Osteoblast (primary cell): ENCODE results near the gene FARS2. TPM values are rescaled to one million over a fixed set of nuclear protein-coding genes. Genes with fewer than 3 reads are reported as not detected.
"Not testable (repeated sequence)": the region's sequence is repeated elsewhere in the genome, so short reads cannot be mapped to it uniquely, and the experiment has no call there.

ENCODE experiments used
- DNase-seq: peaks from one replicate; pipeline ENCODE4 v3.0.0; 2011; ENCODE audit warnings: low spot score, mixed read lengths; ENCODE audit not compliant: insufficient read length; ENCODE audit errors: missing footprints
- H2AFZ ChIP-seq: 2 replicates; pipeline ENCODE4 v1.6.0; 2011; ENCODE audit warnings: mild to moderate bottlenecking, low read length
- H3K27ac ChIP-seq: 2 replicates; pipeline ENCODE4 v1.5.1; 2011; ENCODE audit warnings: mild to moderate bottlenecking, low read depth, low read length, moderate library complexity
- H3K27me3 ChIP-seq: 2 replicates; pipeline ENCODE4 v1.6.0; 2012; ENCODE audit warnings: mild to moderate bottlenecking, control low read depth, inconsistent platforms, low read length, moderate library complexity; ENCODE audit not compliant: insufficient read depth
- H3K36me3 ChIP-seq: 2 replicates; pipeline ENCODE4 v1.5.1; 2011; ENCODE audit warnings: mild to moderate bottlenecking, low read length, control low read depth, moderate library complexity; ENCODE audit not compliant: insufficient read depth
- H3K4me1 ChIP-seq: 2 replicates; pipeline ENCODE4 v1.5.1; 2011; ENCODE audit warnings: mild to moderate bottlenecking, low read length, control low read depth, moderate library complexity; ENCODE audit not compliant: insufficient read depth
- H3K4me2 ChIP-seq: 2 replicates; pipeline ENCODE4 v1.6.0; 2011; ENCODE audit warnings: mild to moderate bottlenecking, low read length; ENCODE audit not compliant: insufficient read depth
- H3K4me3 ChIP-seq: fragments of 200-600 bp; sonication (generic); 3 replicates; pipeline ENCODE4 v1.5.1; 2012; ENCODE audit warnings: mild to moderate bottlenecking, low read length, inconsistent platforms; ENCODE audit not compliant: insufficient read depth
- H3K79me2 ChIP-seq: 2 replicates; pipeline ENCODE4 v1.6.0; 2012; ENCODE audit warnings: mild to moderate bottlenecking, low read length, control low read depth, inconsistent platforms; ENCODE audit not compliant: insufficient read depth
- H3K9me3 ChIP-seq: 2 replicates; pipeline ENCODE4 v1.5.1; 2011; ENCODE audit warnings: low read depth, low read length, control low read depth
- H4K20me1 ChIP-seq: 2 replicates; pipeline ENCODE4 v1.6.0; 2012; ENCODE audit warnings: mild to moderate bottlenecking, low read length, control low read depth; ENCODE audit not compliant: insufficient read depth
- total RNA-seq: library from RNA; depleted of rRNA; stranded (reverse); fragments of >200 nt; gene quantifications from 2 replicates; pipeline ENCODE4 v1.2.3, GENCODE V29; 2012
- TF ChIP-seq, protein P1 (sequence below): IDR thresholded peaks from 2 replicates; pipeline ENCODE4 v1.5.1; 2011; ENCODE audit warnings: mild to moderate bottlenecking, low read depth, low read length, moderate library complexity; ENCODE audit errors: extremely low read depth

The FARS2 gene
- total RNA-seq, 1 donor = 29.7 TPM

DNA sequence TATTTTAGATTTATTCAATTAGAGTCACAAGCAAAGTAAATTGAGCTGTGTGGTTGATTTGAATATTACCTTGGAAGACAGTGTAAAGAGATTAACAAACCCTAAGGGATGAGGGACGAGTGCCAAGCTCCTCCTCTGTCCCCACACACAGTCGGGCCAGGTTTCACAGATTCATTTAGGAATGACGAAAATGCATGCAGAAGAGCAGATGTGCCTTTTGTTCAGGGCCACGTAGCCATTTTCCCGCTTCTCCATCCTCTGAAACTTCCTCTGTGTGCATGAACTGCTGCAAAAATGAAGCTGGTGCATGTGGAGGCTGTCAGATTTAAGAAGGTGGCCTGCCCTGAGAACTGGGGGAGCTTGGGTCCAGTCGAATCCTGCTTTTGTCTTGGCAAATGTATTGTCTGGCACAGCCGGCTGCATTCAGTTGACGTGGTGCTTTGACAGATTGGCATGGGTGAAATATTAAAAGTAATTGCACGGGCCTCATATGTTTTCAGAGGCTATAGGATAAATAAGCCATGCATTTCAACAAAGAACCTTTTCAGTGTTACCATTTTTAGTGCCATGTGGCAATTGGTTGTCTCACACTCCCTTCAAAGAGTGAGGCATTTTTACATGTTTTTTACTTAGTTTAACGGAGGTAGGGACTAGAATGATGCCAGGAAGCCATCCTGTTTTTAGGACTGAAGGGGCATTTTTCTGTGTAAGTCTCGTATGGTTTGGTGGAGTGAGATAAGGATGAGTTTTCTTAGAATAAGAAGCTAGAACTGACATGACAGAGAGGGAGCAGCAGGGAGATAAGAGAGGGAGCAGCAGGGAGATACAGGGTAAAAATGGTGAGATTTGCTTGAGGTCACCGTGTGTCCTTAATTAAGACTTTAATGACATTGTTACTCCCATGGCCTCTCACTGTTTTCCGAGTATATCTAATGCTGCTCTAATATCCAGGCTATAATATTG, 384.3 kb downstream of the FARS2 start:
- Histone ChIP-seq H3K4me3 (no peak overlapping the region), H3K36me3 (no peaks in the 10 kb centered on the region), H3K79me2 (no peaks in the 10 kb centered on the region), H3K4me2 (no peak overlapping the region), H3K4me1 (no peaks in the 10 kb centered on the region), H3K27ac (no peak overlapping the region), H4K20me1 (no peaks in the 10 kb centered on the region), H2AFZ (no peak overlapping the region), H3K9me3 (peaks cover 4% of the 10 kb centered on the region), H3K27me3 (no peaks in the 10 kb centered on the region)
- no peak for DNase-seq
- TF ChIP-seq, protein P1, sequence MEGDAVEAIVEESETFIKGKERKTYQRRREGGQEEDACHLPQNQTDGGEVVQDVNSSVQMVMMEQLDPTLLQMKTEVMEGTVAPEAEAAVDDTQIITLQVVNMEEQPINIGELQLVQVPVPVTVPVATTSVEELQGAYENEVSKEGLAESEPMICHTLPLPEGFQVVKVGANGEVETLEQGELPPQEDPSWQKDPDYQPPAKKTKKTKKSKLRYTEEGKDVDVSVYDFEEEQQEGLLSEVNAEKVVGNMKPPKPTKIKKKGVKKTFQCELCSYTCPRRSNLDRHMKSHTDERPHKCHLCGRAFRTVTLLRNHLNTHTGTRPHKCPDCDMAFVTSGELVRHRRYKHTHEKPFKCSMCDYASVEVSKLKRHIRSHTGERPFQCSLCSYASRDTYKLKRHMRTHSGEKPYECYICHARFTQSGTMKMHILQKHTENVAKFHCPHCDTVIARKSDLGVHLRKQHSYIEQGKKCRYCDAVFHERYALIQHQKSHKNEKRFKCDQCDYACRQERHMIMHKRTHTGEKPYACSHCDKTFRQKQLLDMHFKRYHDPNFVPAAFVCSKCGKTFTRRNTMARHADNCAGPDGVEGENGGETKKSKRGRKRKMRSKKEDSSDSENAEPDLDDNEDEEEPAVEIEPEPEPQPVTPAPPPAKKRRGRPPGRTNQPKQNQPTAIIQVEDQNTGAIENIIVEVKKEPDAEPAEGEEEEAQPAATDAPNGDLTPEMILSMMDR = no peak

GRCh38 chr6:5652406-5653137, 391.3 kb downstream of the FARS2 start:
- H3K4me3 ChIP-seq = no peak overlapping the region
- H3K27ac ChIP-seq = no peak overlapping the region
- no peak overlapping the region for H2AFZ ChIP-seq
- no peaks in the 10 kb centered on the region for H3K36me3 ChIP-seq
- H3K27me3 ChIP-seq = no peaks in the 10 kb centered on the region
- H3K9me3 ChIP-seq = no peaks in the 10 kb centered on the region
- no peak overlapping the region for H3K4me2 ChIP-seq
- H3K79me2 ChIP-seq = no peaks in the 10 kb centered on the region
- H3K4me1 ChIP-seq = peaks cover 5% of the 10 kb centered on the region
- no peak for DNase-seq
- TF ChIP-seq, protein P1 = no peak
- H4K20me1 ChIP-seq = no peaks in the 10 kb centered on the region

DNA sequence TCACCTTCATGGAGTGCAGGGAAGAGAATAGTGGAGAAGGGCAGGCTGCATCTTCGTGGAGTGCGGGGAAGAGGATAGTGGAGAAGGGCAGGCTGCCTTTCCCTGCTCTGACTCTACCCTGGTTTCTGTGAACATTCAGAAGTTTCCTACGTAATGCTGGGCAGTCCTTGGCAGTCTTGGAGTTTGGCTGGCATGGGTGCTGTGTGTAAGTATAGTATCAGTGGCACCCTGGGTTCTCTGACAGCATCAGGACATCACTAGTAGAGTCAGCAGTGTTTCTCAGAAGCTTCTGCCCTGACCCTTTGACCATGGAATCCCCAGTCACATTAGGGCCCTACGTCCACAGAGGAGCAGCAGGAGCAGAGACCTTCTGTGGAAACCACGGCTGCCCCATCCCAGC, 392.5 kb downstream of the FARS2 start:
- H3K36me3 ChIP-seq = no peaks in the 10 kb centered on the region
- TF ChIP-seq, protein P1 = no peak
- no peak overlapping the region for H3K4me2 ChIP-seq
- peaks cover 6% of the 10 kb centered on the region for H3K4me1 ChIP-seq
- no peak overlapping the region for H3K4me3 ChIP-seq
- no peaks in the 10 kb centered on the region for H4K20me1 ChIP-seq
- no peak overlapping the region for H3K27ac ChIP-seq
- no peaks in the 10 kb centered on the region for H3K79me2 ChIP-seq
- no peaks in the 10 kb centered on the region for H3K27me3 ChIP-seq
- no peak overlapping the region for H2AFZ ChIP-seq
- no peak for DNase-seq
- no peaks in the 10 kb centered on the region for H3K9me3 ChIP-seq

- Histone ChIP-seq H3K36me3 (no peaks in the 10 kb centered on the region), H3K27ac (no peak overlapping the region), H3K4me2 (no peak overlapping the region), H3K9me3 (no peaks in the 10 kb centered on the region), H4K20me1 (no peaks in the 10 kb centered on the region), H3K4me3 (no peak overlapping the region), H3K4me1 (peaks cover 11% of the 10 kb centered on the region), H3K27me3 (no peaks in the 10 kb centered on the region), H3K79me2 (no peaks in the 10 kb centered on the region), H2AFZ (no peak overlapping the region)
- no peak for DNase-seq
- TF ChIP-seq, protein P1 = no peak
These were observed 394.9 kb downstream of the FARS2 start for GRCh38 chr6:5656226-5656625.

DNA sequence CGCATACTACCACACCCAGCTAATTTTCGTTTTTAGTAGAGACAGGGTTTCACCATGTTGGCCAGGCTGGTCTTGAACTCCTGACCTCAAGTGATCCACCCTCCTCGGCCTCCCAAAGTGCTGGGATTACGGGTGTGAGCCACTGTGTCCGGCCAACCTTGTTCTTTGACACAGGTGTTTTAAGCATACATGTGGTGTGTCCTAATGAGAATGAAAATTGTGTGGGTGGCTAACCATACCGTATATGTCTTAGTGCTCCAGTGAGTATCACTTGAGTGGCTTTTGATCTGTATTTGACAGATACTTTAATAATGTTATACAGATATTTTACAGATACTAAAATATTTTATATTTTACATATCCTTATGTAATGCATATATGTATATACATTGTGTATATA, 395.4 kb downstream of the FARS2 start:
- peaks cover 11% of the 10 kb centered on the region for H3K4me1 ChIP-seq
- not testable (repeated sequence) for H3K27me3 ChIP-seq, DNase-seq, H3K27ac ChIP-seq, H3K36me3 ChIP-seq, H4K20me1 ChIP-seq, H3K4me3 ChIP-seq, H3K9me3 ChIP-seq, H3K4me2 ChIP-seq, H2AFZ ChIP-seq, H3K79me2 ChIP-seq
